Right atrium auricular region (tissue), 2 donors: ENCODE measurements around the gene SSBP3. TPM values are rescaled to one million over a fixed set of nuclear protein-coding genes. Genes with fewer than 3 reads are reported as not detected.
"Not testable (repeated sequence)": the region's sequence is repeated elsewhere in the genome, so short reads cannot be mapped to it uniquely, and the experiment has no call there.

Experiments used
- DNase-seq: peaks from one replicate; pipeline ENCODE4 v3.0.0-alpha.2; 2019; ENCODE audit warnings: low spot score
- H3K27ac ChIP-seq, 2 donors: fragments of 200-600 bp; sonication (generic); 1 replicate in 1 of 2; 2 replicates in 1 of 2; pipeline ENCODE4 v1.5.1; 2016 to 2019
- H3K27me3 ChIP-seq, 2 donors: fragments of 200-600 bp; sonication (generic); one replicate each; pipeline versions ENCODE4 v1.5.1 to v1.6.0; 2017 to 2019
- H3K36me3 ChIP-seq: fragments of 200-600 bp; sonication (generic); one replicate; pipeline ENCODE4 v1.5.1; 2016
- H3K4me1 ChIP-seq, 2 donors: fragments of 200-600 bp; sonication (generic); one replicate each; pipeline versions ENCODE4 v1.5.1 to v1.6.0; 2017 to 2019
- H3K4me3 ChIP-seq, 2 donors: fragments of 200-600 bp; sonication (generic); 1 replicate in 1 of 2; 2 replicates in 1 of 2; pipeline ENCODE4 v1.5.1; 2017 to 2019; ENCODE audit warnings: mild to moderate bottlenecking in 1 of 2, moderate library complexity in 1 of 2
- H3K9me3 ChIP-seq, 2 donors: fragments of 200-600 bp; sonication (generic); one replicate each; pipeline ENCODE4 v1.5.1; 2019
- total RNA-seq, 2 donors: library from RNA; depleted of rRNA; stranded (reverse); fragments of >200 nt; gene quantifications; one replicate each; pipeline ENCODE4 v1.1.0, GENCODE V29; 2016
- TF ChIP-seq, protein P1 (sequence below), 2 donors: fragments of 200-600 bp; sonication (generic); IDR thresholded peaks; one replicate each; pipeline ENCODE4 v1.5.1; 2019; ENCODE audit warnings: antibody characterized with exemption in 2 of 2

The SSBP3 gene
- total RNA-seq, 2 donors from 2014 or later: 15.2 to 16.6 TPM

DNA sequence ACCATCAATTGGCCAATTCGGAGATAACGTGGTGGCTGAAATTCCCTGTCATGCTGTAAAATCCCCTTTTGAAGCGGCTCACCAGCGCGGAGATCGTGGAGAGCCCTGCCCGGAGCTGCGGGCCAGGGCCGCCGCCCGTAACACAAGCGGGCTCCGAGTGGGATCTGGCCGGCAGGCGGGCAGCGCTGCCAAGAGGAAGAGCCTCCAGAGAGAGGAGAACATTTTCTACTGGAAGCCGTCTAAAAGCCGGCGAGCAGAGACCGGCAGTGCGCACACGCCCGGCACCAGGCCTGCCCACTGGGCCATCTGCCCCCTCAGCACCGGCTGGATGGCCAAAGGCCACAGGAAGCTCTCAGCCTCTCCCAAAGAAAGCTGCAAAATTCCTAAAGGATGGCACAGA lies 15.5 kb downstream of the SSBP3 start:
- H3K4me1 ChIP-seq: peaks cover 0 to 15% of the 10 kb centered on the region in 2 donors

DNA sequence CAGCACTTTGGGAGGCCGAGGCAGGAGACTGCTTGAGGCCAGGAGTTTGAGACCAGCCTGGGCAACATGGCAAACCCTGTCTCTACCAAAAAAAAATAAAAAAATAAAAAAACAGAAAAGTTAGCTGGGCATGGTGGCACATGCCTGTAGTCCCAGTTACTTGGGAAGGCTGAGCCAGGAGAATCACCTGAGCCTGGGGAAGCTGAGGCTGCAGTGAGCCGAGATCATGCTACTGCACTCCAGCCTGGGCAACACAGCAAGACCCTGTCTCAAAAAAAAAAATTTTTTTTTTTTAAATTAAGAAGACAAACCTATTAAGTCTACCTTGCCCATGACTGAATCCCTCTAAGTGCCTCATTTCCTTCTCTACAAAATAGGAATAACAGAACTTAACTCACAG lies 16.6 kb downstream of the SSBP3 start:
- not testable (repeated sequence) for H3K27me3 ChIP-seq, H3K9me3 ChIP-seq, H3K27ac ChIP-seq, H3K4me3 ChIP-seq, DNase-seq
- peaks cover 23% of the 10 kb centered on the region for H3K36me3 ChIP-seq
- H3K4me1 ChIP-seq: peaks cover 0 to 26% of the 10 kb centered on the region in 2 donors

More for the DNA sequence above, 15.5 kb downstream of the SSBP3 start:
- H3K36me3 ChIP-seq: peaks cover 27% of the 10 kb centered on the region
- TF ChIP-seq, protein P1, sequence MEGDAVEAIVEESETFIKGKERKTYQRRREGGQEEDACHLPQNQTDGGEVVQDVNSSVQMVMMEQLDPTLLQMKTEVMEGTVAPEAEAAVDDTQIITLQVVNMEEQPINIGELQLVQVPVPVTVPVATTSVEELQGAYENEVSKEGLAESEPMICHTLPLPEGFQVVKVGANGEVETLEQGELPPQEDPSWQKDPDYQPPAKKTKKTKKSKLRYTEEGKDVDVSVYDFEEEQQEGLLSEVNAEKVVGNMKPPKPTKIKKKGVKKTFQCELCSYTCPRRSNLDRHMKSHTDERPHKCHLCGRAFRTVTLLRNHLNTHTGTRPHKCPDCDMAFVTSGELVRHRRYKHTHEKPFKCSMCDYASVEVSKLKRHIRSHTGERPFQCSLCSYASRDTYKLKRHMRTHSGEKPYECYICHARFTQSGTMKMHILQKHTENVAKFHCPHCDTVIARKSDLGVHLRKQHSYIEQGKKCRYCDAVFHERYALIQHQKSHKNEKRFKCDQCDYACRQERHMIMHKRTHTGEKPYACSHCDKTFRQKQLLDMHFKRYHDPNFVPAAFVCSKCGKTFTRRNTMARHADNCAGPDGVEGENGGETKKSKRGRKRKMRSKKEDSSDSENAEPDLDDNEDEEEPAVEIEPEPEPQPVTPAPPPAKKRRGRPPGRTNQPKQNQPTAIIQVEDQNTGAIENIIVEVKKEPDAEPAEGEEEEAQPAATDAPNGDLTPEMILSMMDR (IDR thresholded peaks at IDR 0.05): no peak
- no peak for DNase-seq
- no peak overlapping the region for H3K27ac ChIP-seq
- H3K9me3 ChIP-seq: no peaks in the 10 kb centered on the region
- no peak overlapping the region for H3K4me3 ChIP-seq
- no peaks in the 10 kb centered on the region for H3K27me3 ChIP-seq

DNA sequence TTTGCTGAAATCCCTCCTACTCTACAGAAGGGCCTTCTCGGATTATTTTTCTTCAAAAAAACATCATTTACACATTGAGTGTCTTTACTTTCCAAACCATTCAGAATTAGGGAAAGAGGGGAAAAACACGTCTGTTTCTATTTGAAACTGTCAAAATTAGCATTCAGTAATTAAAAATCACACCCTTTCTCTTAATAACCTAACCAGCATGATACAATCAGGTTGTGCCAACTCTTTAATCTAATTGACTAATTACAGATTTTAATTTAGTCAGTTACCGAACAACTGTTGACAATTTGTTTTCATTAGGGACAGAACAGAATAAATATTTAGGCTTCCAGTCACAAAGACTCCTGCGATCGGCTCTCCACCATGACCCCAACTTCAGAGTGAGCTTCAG lies 18.8 kb downstream of the SSBP3 start:
- no peak for DNase-seq
- Histone ChIP-seq H3K4me1 (peaks cover 0 to 16% of the 10 kb centered on the region in 2 donors), H3K36me3 (peaks cover 16% of the 10 kb centered on the region), H3K27ac (no peak overlapping the region), H3K9me3 (no peaks in the 10 kb centered on the region), H3K27me3 (no peaks in the 10 kb centered on the region), H3K4me3 (no peak overlapping the region)
- TF ChIP-seq, protein P1 (IDR thresholded peaks at IDR 0.05): no peak

DNA sequence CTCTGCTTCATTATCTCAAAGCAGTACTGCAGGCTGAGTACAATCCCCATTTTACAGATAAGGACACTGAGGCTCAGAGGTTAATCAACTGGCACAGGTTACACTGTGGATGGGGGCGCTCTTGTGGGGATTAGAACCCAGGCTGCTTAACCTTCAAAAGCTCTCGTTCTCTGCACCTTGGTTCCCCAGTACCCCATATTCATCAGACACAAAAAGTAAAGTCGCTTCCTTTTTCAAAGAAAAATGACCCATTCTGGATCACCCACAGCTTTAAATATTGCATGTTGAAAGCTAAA lies 20.5 kb downstream of the SSBP3 start:
- no peaks in the 10 kb centered on the region for H3K27me3 ChIP-seq
- no peak for DNase-seq
- H3K4me1 ChIP-seq: peaks cover 0 to 19% of the 10 kb centered on the region in 2 donors
- H3K36me3 ChIP-seq: no peaks in the 10 kb centered on the region
- TF ChIP-seq, protein P1 (IDR thresholded peaks at IDR 0.05): no peak
- no peak overlapping the region for H3K4me3 ChIP-seq
- H3K27ac ChIP-seq: peak overlapping the region; percentile 54 to 80
- H3K9me3 ChIP-seq: no peaks in the 10 kb centered on the region

DNA sequence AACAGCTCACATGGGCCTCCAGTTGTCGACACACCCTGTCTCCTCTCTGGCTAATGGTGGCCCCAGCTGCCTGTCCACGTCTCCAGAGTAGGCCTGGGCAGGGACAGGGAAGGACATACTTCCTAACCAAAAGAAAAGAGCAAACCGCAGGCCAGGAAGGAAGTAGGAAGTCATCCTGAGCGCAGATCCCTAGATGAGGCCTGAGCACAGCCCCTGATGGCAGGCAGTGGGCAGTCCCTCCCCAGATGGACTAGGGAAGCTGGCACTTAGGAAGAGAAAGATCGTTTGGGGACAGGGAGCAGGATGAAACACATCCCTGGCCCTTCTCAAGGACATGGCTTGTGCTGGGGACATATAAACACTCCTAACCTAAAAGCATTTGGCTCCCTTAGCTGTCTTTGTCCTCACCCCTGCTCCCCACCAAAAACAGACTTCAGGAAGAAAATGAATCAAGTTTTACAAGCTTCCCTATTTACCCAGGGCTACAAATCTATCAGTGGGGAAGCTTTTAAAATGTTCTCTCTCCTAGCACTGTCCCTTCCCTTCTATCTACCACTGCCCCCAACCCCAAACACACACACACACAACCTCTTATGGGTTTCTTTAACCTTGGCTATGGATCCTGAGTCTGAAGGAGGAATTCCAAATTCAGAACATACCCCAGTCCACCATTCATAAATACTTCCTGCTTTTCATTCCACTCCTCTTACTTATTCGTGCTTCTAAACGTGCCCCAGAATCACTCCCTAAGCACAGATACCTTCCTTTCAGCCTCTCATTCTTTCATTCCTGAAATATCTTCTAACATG lies 21.1 kb downstream of the SSBP3 start:
- Histone ChIP-seq H3K9me3 (no peaks in the 10 kb centered on the region), H3K4me3 (no peak overlapping the region), H3K27ac (peak overlapping the region; percentile 54 to 80), H3K27me3 (no peaks in the 10 kb centered on the region), H3K36me3 (no peaks in the 10 kb centered on the region), H3K4me1 (peaks cover 0 to 25% of the 10 kb centered on the region in 2 donors)
- DNase-seq: no peak
- TF ChIP-seq, protein P1 (IDR thresholded peaks at IDR 0.05): no peak

DNA sequence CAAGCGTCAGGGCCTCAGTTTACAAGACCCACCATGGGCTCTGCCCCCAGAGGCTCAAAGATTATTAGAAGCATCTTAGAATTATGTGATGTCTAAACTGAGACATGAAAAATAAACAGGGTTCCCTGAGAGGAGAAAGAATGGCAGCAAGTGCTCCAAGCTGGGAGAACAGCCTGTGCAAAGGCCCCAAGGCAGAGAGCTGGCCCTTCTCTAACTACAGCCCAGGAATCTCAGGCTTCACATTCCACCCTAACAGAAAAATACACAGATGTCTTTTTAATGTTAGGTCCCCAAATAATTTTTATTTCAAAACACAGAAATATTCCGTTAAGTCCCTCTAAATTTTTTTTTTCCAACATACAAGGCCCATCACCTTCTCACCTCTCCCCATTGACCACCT lies 21.7 kb downstream of the SSBP3 start:
- DNase-seq: no peak
- TF ChIP-seq, protein P1 (IDR thresholded peaks at IDR 0.05): no peak
- Histone ChIP-seq H3K27ac (peak overlapping the region; percentile 54 to 80), H3K9me3 (no peaks in the 10 kb centered on the region), H3K4me1 (peaks cover 0 to 31% of the 10 kb centered on the region in 2 donors), H3K27me3 (no peaks in the 10 kb centered on the region), H3K36me3 (no peaks in the 10 kb centered on the region), H3K4me3 (no peak overlapping the region)
